ENCODE results near the gene B4GAT1.

DNA sequence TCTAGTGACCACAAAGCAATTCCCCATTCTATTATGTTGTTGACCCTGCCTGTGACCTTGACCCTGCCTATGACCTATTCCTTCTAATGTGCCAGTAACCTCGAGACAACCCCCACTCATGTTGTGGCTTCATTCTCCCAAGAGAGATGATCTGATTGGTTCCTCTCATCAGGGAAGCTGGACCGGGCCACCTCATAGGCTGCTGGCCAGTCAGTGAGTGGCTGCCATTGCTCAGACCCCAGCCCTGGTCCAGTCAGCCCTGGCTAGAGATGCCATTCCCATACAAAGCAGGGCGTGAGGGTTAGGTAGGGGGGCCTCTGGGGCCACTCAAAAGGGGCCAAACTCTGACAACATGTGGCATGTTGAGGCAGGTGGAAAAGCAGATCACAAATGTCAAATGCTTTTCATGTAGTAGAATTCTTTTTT is 12.2 kb upstream of the B4GAT1 start:
- TF ChIP-seq TARDBP (IDR thresholded peaks at IDR 0.05) (no peak), ZNF444 (CRISPR knock-in tag; IDR thresholded peaks at IDR 0.05) (no peak), ZC3H11A (IDR thresholded peaks at IDR 0.05; ENCODE audit: low read depth, low read length) (no peak), PHF8 (IDR thresholded peaks at IDR 0.05; ENCODE audit: borderline replicate concordance, low read length) (no peak), ASH1L (IDR thresholded peaks at IDR 0.05; ENCODE audit: borderline replicate concordance, low read depth, partially characterized antibody) (no peak), HEY1 (CRISPR knock-in tag; IDR thresholded peaks at IDR 0.05; ENCODE audit: borderline replicate concordance) (no peak), TAF9B (IDR thresholded peaks at IDR 0.05; ENCODE audit: partially characterized antibody) (no peak), EP300 (IDR thresholded peaks at IDR 0.05; ENCODE audit: low read length) (no peak)
- TF ChIP-seq, protein P1, sequence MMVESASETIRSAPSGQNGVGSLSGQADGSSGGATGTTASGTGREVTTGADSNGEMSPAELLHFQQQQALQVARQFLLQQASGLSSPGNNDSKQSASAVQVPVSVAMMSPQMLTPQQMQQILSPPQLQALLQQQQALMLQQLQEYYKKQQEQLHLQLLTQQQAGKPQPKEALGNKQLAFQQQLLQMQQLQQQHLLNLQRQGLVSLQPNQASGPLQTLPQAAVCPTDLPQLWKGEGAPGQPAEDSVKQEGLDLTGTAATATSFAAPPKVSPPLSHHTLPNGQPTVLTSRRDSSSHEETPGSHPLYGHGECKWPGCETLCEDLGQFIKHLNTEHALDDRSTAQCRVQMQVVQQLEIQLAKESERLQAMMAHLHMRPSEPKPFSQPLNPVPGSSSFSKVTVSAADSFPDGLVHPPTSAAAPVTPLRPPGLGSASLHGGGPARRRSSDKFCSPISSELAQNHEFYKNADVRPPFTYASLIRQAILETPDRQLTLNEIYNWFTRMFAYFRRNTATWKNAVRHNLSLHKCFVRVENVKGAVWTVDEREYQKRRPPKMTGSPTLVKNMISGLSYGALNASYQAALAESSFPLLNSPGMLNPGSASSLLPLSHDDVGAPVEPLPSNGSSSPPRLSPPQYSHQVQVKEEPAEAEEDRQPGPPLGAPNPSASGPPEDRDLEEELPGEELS (CRISPR knock-in tag; IDR thresholded peaks at IDR 0.05; ENCODE audit: borderline replicate concordance), result no peak
- TF ChIP-seq, protein P2, sequence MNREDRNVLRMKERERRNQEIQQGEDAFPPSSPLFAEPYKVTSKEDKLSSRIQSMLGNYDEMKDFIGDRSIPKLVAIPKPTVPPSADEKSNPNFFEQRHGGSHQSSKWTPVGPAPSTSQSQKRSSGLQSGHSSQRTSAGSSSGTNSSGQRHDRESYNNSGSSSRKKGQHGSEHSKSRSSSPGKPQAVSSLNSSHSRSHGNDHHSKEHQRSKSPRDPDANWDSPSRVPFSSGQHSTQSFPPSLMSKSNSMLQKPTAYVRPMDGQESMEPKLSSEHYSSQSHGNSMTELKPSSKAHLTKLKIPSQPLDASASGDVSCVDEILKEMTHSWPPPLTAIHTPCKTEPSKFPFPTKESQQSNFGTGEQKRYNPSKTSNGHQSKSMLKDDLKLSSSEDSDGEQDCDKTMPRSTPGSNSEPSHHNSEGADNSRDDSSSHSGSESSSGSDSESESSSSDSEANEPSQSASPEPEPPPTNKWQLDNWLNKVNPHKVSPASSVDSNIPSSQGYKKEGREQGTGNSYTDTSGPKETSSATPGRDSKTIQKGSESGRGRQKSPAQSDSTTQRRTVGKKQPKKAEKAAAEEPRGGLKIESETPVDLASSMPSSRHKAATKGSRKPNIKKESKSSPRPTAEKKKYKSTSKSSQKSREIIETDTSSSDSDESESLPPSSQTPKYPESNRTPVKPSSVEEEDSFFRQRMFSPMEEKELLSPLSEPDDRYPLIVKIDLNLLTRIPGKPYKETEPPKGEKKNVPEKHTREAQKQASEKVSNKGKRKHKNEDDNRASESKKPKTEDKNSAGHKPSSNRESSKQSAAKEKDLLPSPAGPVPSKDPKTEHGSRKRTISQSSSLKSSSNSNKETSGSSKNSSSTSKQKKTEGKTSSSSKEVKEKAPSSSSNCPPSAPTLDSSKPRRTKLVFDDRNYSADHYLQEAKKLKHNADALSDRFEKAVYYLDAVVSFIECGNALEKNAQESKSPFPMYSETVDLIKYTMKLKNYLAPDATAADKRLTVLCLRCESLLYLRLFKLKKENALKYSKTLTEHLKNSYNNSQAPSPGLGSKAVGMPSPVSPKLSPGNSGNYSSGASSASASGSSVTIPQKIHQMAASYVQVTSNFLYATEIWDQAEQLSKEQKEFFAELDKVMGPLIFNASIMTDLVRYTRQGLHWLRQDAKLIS (CRISPR knock-in tag; IDR thresholded peaks at IDR 0.05), result no peak
